NB4 (cell line): Measurements from ENCODE around the gene AKT1.

ENCODE experiments used
- CTCF ChIP-seq: IDR thresholded peaks from one replicate; pipeline ENCODE4 v1.5.1; 2012; ENCODE audit warnings: low read depth, low read length
- MAX ChIP-seq: IDR thresholded peaks from 2 replicates; pipeline ENCODE4 v1.6.1; 2011; ENCODE audit warnings: low read depth, low read length
- MYC ChIP-seq: IDR thresholded peaks from 2 replicates; pipeline ENCODE4 v1.6.1; 2011; ENCODE audit warnings: low read depth, low read length
- POLR2A ChIP-seq: IDR thresholded peaks from 2 replicates; pipeline ENCODE4 v1.6.1; 2011; ENCODE audit warnings: mild to moderate bottlenecking; ENCODE audit not compliant: insufficient read length; ENCODE audit errors: extremely low read depth

GRCh38 chr14:104731320-104732294 is 63.9 kb downstream of the AKT1 start:
- TF ChIP-seq POLR2A (no peak), CTCF (peak; percentile 41), MAX (no peak), MYC (no peak)
